GM23338 (cell line): ENCODE measurements around the gene CTNNA1. TPM values are rescaled to one million over a fixed set of nuclear protein-coding genes. Genes with fewer than 3 reads are reported as not detected.

Experiments used
- ATAC-seq: fragments of 200-7000 bp; cut with Tn5 transposase; 3 replicates; pipeline ENCODE4 v1.9.1; 2020
- DNase-seq: peaks from one replicate; pipeline ENCODE4 v3.0.0-alpha.2; 2015; ENCODE audit warnings: low spot score
- H2AFZ ChIP-seq: fragments of 200-600 bp; sonication (generic); 2 replicates; pipeline ENCODE4 v1.8.0; 2016; ENCODE audit warnings: antibody characterized with exemption, mild to moderate bottlenecking, moderate library complexity
- H3F3A ChIP-seq: fragments of 200-600 bp; sonication (generic); replicated peaks from 2 replicates; pipeline ENCODE4 v1.8.0; 2017; ENCODE audit warnings: antibody characterized with exemption, mixed run types, low read depth
- H3K27ac ChIP-seq: fragments of 200-600 bp; sonication (generic); 2 replicates; pipeline ENCODE4 v1.6.1; 2016; ENCODE audit warnings: low read depth
- H3K27me3 ChIP-seq: fragments of 200-600 bp; sonication (generic); 2 replicates; pipeline ENCODE4 v1.8.0; 2016; ENCODE audit warnings: mild to moderate bottlenecking, mixed run types, moderate library complexity; ENCODE audit not compliant: insufficient read depth
- H3K36me3 ChIP-seq: fragments of 200-600 bp; sonication (generic); 2 replicates; pipeline ENCODE4 v1.8.0; 2016; ENCODE audit warnings: mild to moderate bottlenecking; ENCODE audit not compliant: insufficient read depth
- H3K4me1 ChIP-seq: fragments of 200-600 bp; sonication (generic); 2 replicates; pipeline ENCODE4 v1.8.0; 2016; ENCODE audit warnings: mild to moderate bottlenecking, moderate library complexity; ENCODE audit not compliant: insufficient read depth
- H3K4me2 ChIP-seq: fragments of 200-600 bp; sonication (generic); 2 replicates; pipeline ENCODE4 v1.7.1; 2017; ENCODE audit warnings: mixed run types
- H3K4me3 ChIP-seq: fragments of 200-600 bp; sonication (generic); 2 replicates; pipeline ENCODE4 v1.6.1; 2016; ENCODE audit warnings: mixed run types
- H3K79me2 ChIP-seq: fragments of 200-600 bp; sonication (generic); replicated peaks from 2 replicates; pipeline ENCODE4 v1.8.0; 2017; ENCODE audit warnings: mild to moderate bottlenecking; ENCODE audit not compliant: insufficient read depth
- H3K9me2 ChIP-seq: fragments of 200-600 bp; sonication (generic); 2 replicates; pipeline ENCODE4 v1.8.0; 2017; ENCODE audit not compliant: insufficient read depth
- H4K20me1 ChIP-seq: fragments of 200-600 bp; sonication (generic); replicated peaks from 2 replicates; pipeline ENCODE4 v1.8.0; 2017; ENCODE audit warnings: mild to moderate bottlenecking; ENCODE audit not compliant: insufficient read depth
- H3K27ac Mint-ChIP-seq: 2 replicates; pipeline ENCODE4 v1.8.0; 2020; ENCODE audit warnings: inconsistent platforms, mild to moderate bottlenecking, moderate library complexity, mixed read lengths
- H3K27me3 Mint-ChIP-seq: 3 replicates; pipeline ENCODE4 v1.8.0; 2022; ENCODE audit warnings: low read depth, mild to moderate bottlenecking, moderate library complexity, mixed read lengths, inconsistent platforms; ENCODE audit not compliant: insufficient read depth, poor library complexity
- H3K36me3 Mint-ChIP-seq: 3 replicates; pipeline ENCODE4 v1.8.0; 2021; ENCODE audit warnings: low read depth, mild to moderate bottlenecking, inconsistent platforms, moderate library complexity, mixed read lengths
- H3K4me1 Mint-ChIP-seq: 3 replicates; pipeline ENCODE4 v1.8.0; 2020; ENCODE audit warnings: mild to moderate bottlenecking, inconsistent platforms, mixed read lengths
- H3K4me3 Mint-ChIP-seq: 3 replicates; pipeline ENCODE4 v1.8.0; 2021; ENCODE audit warnings: moderate library complexity, mild to moderate bottlenecking, inconsistent platforms, mixed read lengths
- H3K9me3 Mint-ChIP-seq: 3 replicates; pipeline ENCODE4 v1.8.0; 2020; ENCODE audit warnings: moderate library complexity, mild to moderate bottlenecking, inconsistent platforms, mixed read lengths
- CREB1 ChIP-seq: fragments of 250-450 bp; sonication (Bioruptor Pico); IDR thresholded peaks from 2 replicates; pipeline ENCODE4 v1.5.0; 2020; ENCODE audit warnings: low read depth, mild to moderate bottlenecking, moderate library complexity
- CTCF ChIP-seq, 2 experiments: fragments of 200-600 bp in 1 of 2; sonication (generic) in 1 of 2; conservative IDR thresholded peaks; 2 replicates each; pipeline versions ENCODE4 v1.5.1 to v1.6.1; 2016 to 2017; ENCODE audit warnings: antibody characterized with exemption in 2 of 2, low read depth in 2 of 2, mild to moderate bottlenecking in 2 of 2, moderate library complexity in 1 of 2
- ETS1 ChIP-seq: IDR thresholded peaks from 2 replicates; pipeline ENCODE4 v1.6.1; 2016; ENCODE audit warnings: antibody characterized with exemption
- NANOG ChIP-seq: IDR thresholded peaks from 2 replicates; pipeline ENCODE4 v1.6.1; 2016; ENCODE audit warnings: antibody characterized with exemption, borderline replicate concordance
- POLR2AphosphoS5 ChIP-seq: IDR thresholded peaks from 2 replicates; pipeline ENCODE4 v1.6.1; 2016; ENCODE audit warnings: antibody characterized with exemption, low read depth
- ZNF114 ChIP-seq: fragments of 250-450 bp; sonication (Bioruptor Pico); IDR thresholded peaks from 2 replicates; pipeline ENCODE4 v1.5.0; 2020; ENCODE audit warnings: mild to moderate bottlenecking, moderate library complexity
- ZNF331 ChIP-seq: fragments of 250-450 bp; sonication (Bioruptor Pico); IDR thresholded peaks from 2 replicates; pipeline ENCODE4 v1.5.0; 2020; ENCODE audit warnings: low read depth, mild to moderate bottlenecking, moderate library complexity
- ZNF462 ChIP-seq: fragments of 250-450 bp; sonication (Bioruptor Pico); IDR thresholded peaks from 2 replicates; pipeline ENCODE4 v1.5.0; 2020; ENCODE audit warnings: mild to moderate bottlenecking, moderate library complexity
- polyA plus RNA-seq: library from polyadenylated mRNA; unstranded; fragments of >200 nt; fragmentation: Nextera tagmentation; extraction: Ambion mirVana; gene quantifications from 2 replicates; pipeline ENCODE4 v1.2.1, GENCODE V29; 2016
- total RNA-seq: library from RNA; depleted of rRNA; stranded (reverse); fragments of >200 nt; shearing (Covaris generic); gene quantifications from 2 replicates; pipeline ENCODE4 v1.2.3, GENCODE V29; 2014

Gene CTNNA1
- total and polyA plus RNA-seq, 2 experiments from 2014 or later: 111 to 348 TPM

DNA sequence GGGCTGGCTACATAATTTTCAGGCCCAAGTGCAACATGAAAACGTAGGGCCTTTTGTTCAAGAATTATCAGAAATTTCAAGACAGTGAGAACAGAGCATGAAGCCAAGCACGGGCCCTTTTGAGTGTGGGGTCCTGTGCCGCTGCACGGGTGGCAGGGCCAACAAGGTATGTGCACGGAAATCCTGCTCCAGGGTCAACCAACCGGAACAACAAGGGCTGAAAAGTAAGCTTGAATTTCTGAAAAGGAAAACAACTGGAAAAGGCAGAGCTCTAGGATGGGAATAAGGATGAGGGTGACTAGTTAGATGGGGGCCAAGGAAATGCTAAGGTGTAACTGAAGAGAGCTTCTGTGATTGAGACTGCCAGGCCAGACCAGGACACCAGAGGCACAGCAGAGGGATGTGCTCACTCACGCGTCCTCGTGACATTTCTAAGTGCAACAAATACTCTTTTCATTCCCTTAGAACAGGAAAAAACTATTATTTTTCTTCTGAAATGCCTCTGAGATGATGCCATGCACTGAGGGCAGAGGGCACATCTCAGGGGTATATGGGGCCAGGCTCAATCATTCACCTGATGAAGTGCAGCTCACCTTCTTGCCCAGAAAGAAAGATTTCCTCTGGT lies 202.6 kb downstream of the CTNNA1 start:
- no peaks in the 10 kb centered on the region for H3K79me2 ChIP-seq
- H3F3A ChIP-seq: no peaks in the 10 kb centered on the region
- no peak overlapping the region for H3K27ac ChIP-seq
- Mint-ChIP-seq H3K27me3 (peaks cover 13% of the 10 kb centered on the region), H3K4me1 (peaks cover 13% of the 10 kb centered on the region), H3K4me3 (no peak overlapping the region), H3K9me3 (no peaks in the 10 kb centered on the region), H3K27ac (no peak overlapping the region), H3K36me3 (no peaks in the 10 kb centered on the region)
- no peak overlapping the region for H2AFZ ChIP-seq
- H4K20me1 ChIP-seq: no peaks in the 10 kb centered on the region
- no peak overlapping the region for H3K4me2 ChIP-seq
- no peak for TF ChIP-seq ZNF114 (CRISPR knock-in tag)
- no peak for TF ChIP-seq CREB1 (CRISPR knock-in tag)
- no peak for TF ChIP-seq POLR2AphosphoS5
- TF ChIP-seq ZNF462: no peak
- no peaks in the 10 kb centered on the region; the same call in 1 of the 2 replicates for H3K4me1 ChIP-seq
- DNase-seq: no peak
- H3K36me3 ChIP-seq: no peaks in the 10 kb centered on the region
- H3K4me3 ChIP-seq: no peak overlapping the region
- ATAC-seq: no peak
- H3K27me3 ChIP-seq: no peaks in the 10 kb centered on the region
- H3K9me2 ChIP-seq: no peaks in the 10 kb centered on the region

GRCh38 chr5:138956801-138957200 lies 203.6 kb downstream of the CTNNA1 start:
- Histone ChIP-seq H3K4me1 (peaks cover 4% of the 10 kb centered on the region; the same call in 1 of the 2 replicates), H3K27me3 (no peaks in the 10 kb centered on the region), H3F3A (no peaks in the 10 kb centered on the region), H3K9me2 (no peaks in the 10 kb centered on the region), H3K79me2 (no peaks in the 10 kb centered on the region), H3K4me2 (no peak overlapping the region), H4K20me1 (no peaks in the 10 kb centered on the region), H3K27ac (no peak overlapping the region), H3K36me3 (no peaks in the 10 kb centered on the region), H2AFZ (no peak overlapping the region), H3K4me3 (no peak overlapping the region)
- DNase-seq (no peak), ATAC-seq (no peak)
- Mint-ChIP-seq H3K27ac (no peak overlapping the region), H3K4me3 (no peak overlapping the region), H3K27me3 (peaks cover 12% of the 10 kb centered on the region), H3K4me1 (peaks cover 13% of the 10 kb centered on the region), H3K36me3 (no peaks in the 10 kb centered on the region), H3K9me3 (no peaks in the 10 kb centered on the region)
- TF ChIP-seq ETS1: no peak
- no peak for TF ChIP-seq NANOG
- no peak for TF ChIP-seq CTCF (conservative IDR thresholded peaks at IDR 0.05; ENCODE audit: low read depth in 2 of 2)
- TF ChIP-seq CREB1 (CRISPR knock-in tag): no peak
- no peak for TF ChIP-seq ZNF114 (CRISPR knock-in tag)
- TF ChIP-seq ZNF331 (CRISPR knock-in tag): no peak
